Activated naive CD4-positive, alpha-beta T cell treated with Interleukin-2 at 50 U/mL for 16 hours (primary cell): ENCODE data around the gene ALKBH3.

ENCODE experiments used
- DNase-seq: peaks from one replicate; pipeline ENCODE4 v3.0.0-alpha.2; 2020

The ALKBH3 gene

GRCh38 chr11:43923406-43924111, 42.9 kb downstream of the ALKBH3 start:
- DNase-seq, result no peak

GRCh38 chr11:43924112-43924855, 43.7 kb downstream of the ALKBH3 start:
- no peak for DNase-seq

GRCh38 chr11:43925063-43925931, 44.7 kb downstream of the ALKBH3 start:
- no peak for DNase-seq

- DNase-seq, result no peak
Measured at GRCh38 chr11:43925932-43926505, 45.4 kb downstream of the ALKBH3 start.

GRCh38 chr11:43927070-43927469, 46.4 kb downstream of the ALKBH3 start:
- DNase-seq, result no peak

GRCh38 chr11:43927925-43928707, 47.5 kb downstream of the ALKBH3 start:
- no peak for DNase-seq

GRCh38 chr11:43928721-43929120, 48.1 kb downstream of the ALKBH3 start:
- no peak for DNase-seq

GRCh38 chr11:43930868-43931716, 50.5 kb downstream of the ALKBH3 start:
- no peak for DNase-seq

GRCh38 chr11:43931717-43932039, 51.0 kb downstream of the ALKBH3 start:
- DNase-seq, result no peak

GRCh38 chr11:43933226-43933607, 52.6 kb downstream of the ALKBH3 start:
- no peak for DNase-seq

- DNase-seq, result no peak
Measured at GRCh38 chr11:43933608-43934551, 53.2 kb downstream of the ALKBH3 start.

- DNase-seq, result no peak
Measured at GRCh38 chr11:43934601-43935423, 54.2 kb downstream of the ALKBH3 start.

- no peak for DNase-seq
Measured at GRCh38 chr11:43935424-43935979, 54.9 kb downstream of the ALKBH3 start.

GRCh38 chr11:43936076-43936475, 55.4 kb downstream of the ALKBH3 start:
- no peak for DNase-seq

- DNase-seq, result no peak
Measured at GRCh38 chr11:43937434-43938411, 57.1 kb downstream of the ALKBH3 start.

GRCh38 chr11:43941257-43941994, 60.8 kb downstream of the ALKBH3 start:
- DNase-seq, result no peak
